EL (cell line): ENCODE data around the gene KLK12.

ENCODE experiments used
- DNase-seq: peaks from one replicate; pipeline ENCODE4 v3.0.0-alpha.2; 2016

Gene KLK12

DNA sequence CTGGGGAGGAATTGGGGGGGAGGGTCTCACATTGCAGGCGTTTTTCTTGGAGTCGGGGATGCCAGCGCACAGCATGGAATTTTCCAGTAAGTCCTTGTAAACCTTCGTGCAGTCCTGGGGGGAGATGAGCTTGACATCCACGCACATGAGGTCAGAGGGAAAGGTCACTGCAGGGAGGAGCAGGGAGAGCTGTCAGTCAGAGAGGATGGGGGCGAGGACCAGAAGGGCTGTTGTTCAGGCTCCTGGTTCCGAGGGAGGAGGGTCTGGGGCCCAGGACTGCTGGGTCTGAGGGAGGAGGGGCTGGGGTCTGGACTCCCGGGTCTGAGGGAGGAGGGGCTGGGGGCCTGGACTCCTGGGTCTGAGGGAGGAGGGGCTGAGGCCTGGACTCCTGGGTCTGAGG lies 55.0 kb downstream of the KLK12 start:
- DNase-seq: no peak
